DMS79 treated with DMSO at 0.1 percent for 48 hours (cell line): ENCODE measurements around the gene IGFL2.
"Not testable (repeated sequence)": the region's sequence is repeated elsewhere in the genome, so short reads cannot be mapped to it uniquely, and the experiment has no call there.

Experiments
- DNase-seq: peaks from one replicate; lab custom pipeline; 2025; lab: John Stamatoyannopoulos, UW

IGFL2 gene

GRCh38 chr19:46142294-46142693 lies 5.7 kb upstream of the IGFL2 start:
- no peak for DNase-seq

GRCh38 chr19:46144756-46145155 lies 3.3 kb upstream of the IGFL2 start:
- no peak for DNase-seq

- DNase-seq = no peak
These were observed 785 bp upstream of the IGFL2 start for GRCh38 chr19:46147166-46147740.

- DNase-seq = no peak
These were observed 2.6 kb downstream of the IGFL2 start for GRCh38 chr19:46150606-46151005.

GRCh38 chr19:46155237-46155636 lies 7.2 kb downstream of the IGFL2 start:
- DNase-seq = no peak

- no peak for DNase-seq
These were observed 11.6 kb downstream of the IGFL2 start for GRCh38 chr19:46159418-46160232.

- DNase-seq = no peak
These were observed 12.3 kb downstream of the IGFL2 start for GRCh38 chr19:46160233-46160775.

- not testable (repeated sequence) for DNase-seq
These were observed 13.7 kb downstream of the IGFL2 start for GRCh38 chr19:46161642-46162257.

- DNase-seq = no peak
These were observed 14.7 kb downstream of the IGFL2 start for GRCh38 chr19:46162731-46163130.

- DNase-seq = no peak
These were observed 25.9 kb downstream of the IGFL2 start for GRCh38 chr19:46173886-46174480.

- no peak for DNase-seq
These were observed 28.2 kb downstream of the IGFL2 start for GRCh38 chr19:46176116-46176860.

- DNase-seq = no peak
These were observed 31.2 kb downstream of the IGFL2 start for GRCh38 chr19:46179076-46179759.

GRCh38 chr19:46180701-46181387 lies 32.8 kb downstream of the IGFL2 start:
- no peak for DNase-seq

- no peak for DNase-seq
These were observed 33.3 kb downstream of the IGFL2 start for GRCh38 chr19:46181388-46181779.

- DNase-seq = no peak
These were observed 34.4 kb downstream of the IGFL2 start for GRCh38 chr19:46182476-46182875.

- DNase-seq = not testable (repeated sequence)
These were observed 37.0 kb downstream of the IGFL2 start for GRCh38 chr19:46184775-46185710.

- DNase-seq = no peak
These were observed 38.2 kb downstream of the IGFL2 start for GRCh38 chr19:46186101-46186716.

GRCh38 chr19:46186717-46187101 lies 38.7 kb downstream of the IGFL2 start:
- DNase-seq = no peak
